ENCODE results near the gene ASXL3. TPM values are rescaled to one million over a fixed set of nuclear protein-coding genes. Genes with fewer than 3 reads are reported as not detected.

The ASXL3 gene
- total RNA-seq, 2 experiments from 2014 or later = not detected

- no peak overlapping the region for H3K4me3 Mint-ChIP-seq
- intact Hi-C loops (cut with DNase I, micrococcal nuclease) = loop anchor here in 1 of 2 experiments (10.0 kb wide), 1 partner anchor 61 kb away; no protein-coding TSS in a partner anchor
- CTCF ChIA-PET = no interaction called here
- H3K36me3 Mint-ChIP-seq (ENCODE audit: low read depth) = no peaks in the 10 kb centered on the region
- ATAC-seq = no peak
- no peaks in the 10 kb centered on the region for H3K4me1 Mint-ChIP-seq
- POLR2A ChIA-PET = no interaction called here
- H3K27me3 Mint-ChIP-seq = peaks cover 4% of the 10 kb centered on the region
- H3K27ac Mint-ChIP-seq = no peak overlapping the region
- DNase-seq = no peak
- H3K9me3 Mint-ChIP-seq (ENCODE audit: low read depth) = peaks cover 3% of the 10 kb centered on the region
Measured at GRCh38 chr18:33585431-33585775, 7.4 kb downstream of the ASXL3 start.

DNA sequence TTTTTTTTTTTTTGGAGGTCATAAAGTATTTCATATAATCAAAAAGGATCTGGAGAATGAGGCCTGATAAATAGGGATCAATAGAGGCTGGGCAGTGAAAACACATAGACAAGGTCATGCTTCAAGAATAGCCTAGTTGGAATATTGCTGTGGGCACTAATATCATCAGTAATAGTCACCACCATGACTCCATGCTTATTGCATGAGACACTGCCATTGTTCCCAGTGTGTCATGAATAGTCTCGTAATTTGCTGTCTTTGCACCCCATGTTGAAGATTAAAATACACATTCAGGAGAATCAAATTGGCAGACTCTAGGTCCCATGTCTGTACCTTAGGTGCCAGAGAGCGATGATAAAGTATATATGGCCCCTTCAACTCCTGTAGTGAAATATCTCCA, 10.3 kb downstream of the ASXL3 start:
- Mint-ChIP-seq H3K36me3 (ENCODE audit: low read depth) (no peaks in the 10 kb centered on the region), H3K9me3 (ENCODE audit: low read depth) (peaks cover 5% of the 10 kb centered on the region), H3K27me3 (no peaks in the 10 kb centered on the region), H3K4me1 (no peaks in the 10 kb centered on the region), H3K4me3 (no peak overlapping the region), H3K27ac (no peak overlapping the region)
- ChIA-PET CTCF (no interaction called here), POLR2A (no interaction called here)
- ATAC-seq (no peak), DNase-seq (no peak)
- intact Hi-C loops (cut with DNase I, micrococcal nuclease) = loop anchor here in 1 of 2 experiments (10.0 kb wide), 1 partner anchor 64 kb away; no protein-coding TSS in a partner anchor

DNA sequence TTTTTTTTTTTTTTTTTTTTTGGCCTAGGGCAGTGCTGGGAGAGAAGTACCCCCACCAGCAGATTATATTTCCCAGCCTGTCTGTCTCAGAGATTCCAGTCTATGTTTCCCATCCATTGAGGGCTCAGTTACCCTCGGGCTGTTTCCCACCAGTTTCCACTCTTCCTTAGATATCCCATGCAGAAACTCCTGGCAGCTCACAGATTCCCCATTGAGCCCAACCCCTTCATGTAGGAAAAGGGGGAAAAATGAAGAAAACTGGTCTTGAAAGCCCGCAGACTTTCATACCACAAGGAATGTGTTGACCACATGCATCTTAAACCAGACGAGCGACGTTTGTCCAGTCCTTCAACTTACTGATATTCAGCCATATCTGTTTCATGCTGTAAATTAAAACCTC, 15.2 kb downstream of the ASXL3 start:
- DNase-seq = no peak
- Mint-ChIP-seq H3K36me3 (ENCODE audit: low read depth) (no peaks in the 10 kb centered on the region), H3K4me3 (no peak overlapping the region), H3K27ac (no peak overlapping the region), H3K27me3 (no peaks in the 10 kb centered on the region), H3K9me3 (ENCODE audit: low read depth) (peaks cover 2% of the 10 kb centered on the region), H3K4me1 (no peaks in the 10 kb centered on the region)
- ChIA-PET POLR2A (no interaction called here), CTCF (no interaction called here)
- no peak for ATAC-seq
- intact Hi-C loops (cut with DNase I, micrococcal nuclease) = no loop called here

DNA sequence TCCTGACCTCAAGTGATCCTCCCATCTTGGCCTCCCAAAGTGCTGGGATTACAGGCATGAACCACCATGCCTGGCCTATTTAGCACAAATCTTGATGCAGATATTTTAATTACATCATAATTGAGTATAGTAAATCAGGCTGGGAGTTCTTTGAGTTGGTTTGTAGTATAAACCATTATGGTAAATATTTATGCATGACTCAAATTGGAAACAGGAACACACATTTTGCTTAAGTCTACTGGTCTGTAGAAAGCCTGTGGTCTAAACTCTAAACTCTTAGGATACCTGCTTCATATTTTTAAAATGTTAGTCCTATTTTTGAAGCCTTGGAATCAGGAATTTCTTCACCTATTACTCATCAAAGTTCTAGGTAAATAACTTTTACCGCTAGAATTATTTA, 16.8 kb downstream of the ASXL3 start:
- POLR2A ChIA-PET = no interaction called here
- DNase-seq (no peak), ATAC-seq (no peak)
- intact Hi-C loops (cut with DNase I, micrococcal nuclease) = no loop called here
- H3K36me3 Mint-ChIP-seq (ENCODE audit: low read depth) = no peaks in the 10 kb centered on the region
- H3K4me1 Mint-ChIP-seq = no peaks in the 10 kb centered on the region
- no peak overlapping the region for H3K27ac Mint-ChIP-seq
- CTCF ChIA-PET = no interaction called here
- no peaks in the 10 kb centered on the region for H3K27me3 Mint-ChIP-seq
- H3K4me3 Mint-ChIP-seq = no peak overlapping the region
- peaks cover 2% of the 10 kb centered on the region for H3K9me3 Mint-ChIP-seq (ENCODE audit: low read depth)

- POLR2A ChIA-PET = no interaction called here
Measured at GRCh38 chr18:33596178-33596854, 18.3 kb downstream of the ASXL3 start.

GRCh38 chr18:33600846-33601245, 22.8 kb downstream of the ASXL3 start:
- ChIA-PET POLR2A (no interaction called here), CTCF (no interaction called here)
- Mint-ChIP-seq H3K9me3 (ENCODE audit: low read depth) (no peaks in the 10 kb centered on the region), H3K4me1 (no peaks in the 10 kb centered on the region), H3K27me3 (no peaks in the 10 kb centered on the region), H3K27ac (no peak overlapping the region), H3K4me3 (no peak overlapping the region), H3K36me3 (ENCODE audit: low read depth) (no peaks in the 10 kb centered on the region)
- no peak for DNase-seq
- ATAC-seq = no peak
- intact Hi-C loops (cut with DNase I, micrococcal nuclease) = no loop called here

More at GRCh38 chr18:33596178-33596854, 18.3 kb downstream of the ASXL3 start:
- no peaks in the 10 kb centered on the region for H3K36me3 Mint-ChIP-seq (ENCODE audit: low read depth)
- no peak overlapping the region for H3K27ac Mint-ChIP-seq
- CTCF ChIA-PET = no interaction called here
- no peak overlapping the region for H3K4me3 Mint-ChIP-seq
- H3K27me3 Mint-ChIP-seq = no peaks in the 10 kb centered on the region
- ATAC-seq (no peak), DNase-seq (no peak)
- no peaks in the 10 kb centered on the region for H3K4me1 Mint-ChIP-seq
- intact Hi-C loops (cut with DNase I, micrococcal nuclease) = no loop called here
- peaks cover 2% of the 10 kb centered on the region for H3K9me3 Mint-ChIP-seq (ENCODE audit: low read depth)

GRCh38 chr18:33603454-33603853, 25.4 kb downstream of the ASXL3 start:
- no peak overlapping the region for H3K4me3 Mint-ChIP-seq
- H3K4me1 Mint-ChIP-seq = no peaks in the 10 kb centered on the region
- no peaks in the 10 kb centered on the region for H3K9me3 Mint-ChIP-seq (ENCODE audit: low read depth)
- no peak for ATAC-seq
- ChIA-PET CTCF (no interaction called here), POLR2A (no interaction called here)
- DNase-seq = no peak
- no peak overlapping the region for H3K27ac Mint-ChIP-seq
- intact Hi-C loops (cut with DNase I, micrococcal nuclease) = no loop called here
- no peaks in the 10 kb centered on the region for H3K36me3 Mint-ChIP-seq (ENCODE audit: low read depth)
- H3K27me3 Mint-ChIP-seq = no peaks in the 10 kb centered on the region

- DNase-seq (no peak), ATAC-seq (no peak)
- ChIA-PET CTCF (no interaction called here), POLR2A (no interaction called here)
- H3K4me3 Mint-ChIP-seq = no peak overlapping the region
- no peaks in the 10 kb centered on the region for H3K27me3 Mint-ChIP-seq
- H3K4me1 Mint-ChIP-seq = no peaks in the 10 kb centered on the region
- peaks cover under 1% of the 10 kb centered on the region for H3K9me3 Mint-ChIP-seq (ENCODE audit: low read depth)
- H3K27ac Mint-ChIP-seq = no peak overlapping the region
- intact Hi-C loops (cut with DNase I, micrococcal nuclease) = no loop called here
- no peaks in the 10 kb centered on the region for H3K36me3 Mint-ChIP-seq (ENCODE audit: low read depth)
Measured at GRCh38 chr18:33605250-33605649, 27.2 kb downstream of the ASXL3 start.

GRCh38 chr18:33606621-33607020, 28.6 kb downstream of the ASXL3 start:
- Mint-ChIP-seq H3K4me3 (no peak overlapping the region), H3K27me3 (no peaks in the 10 kb centered on the region), H3K4me1 (no peaks in the 10 kb centered on the region), H3K36me3 (ENCODE audit: low read depth) (no peaks in the 10 kb centered on the region), H3K9me3 (ENCODE audit: low read depth) (peaks cover 2% of the 10 kb centered on the region), H3K27ac (no peak overlapping the region)
- DNase-seq (no peak), ATAC-seq (no peak)
- intact Hi-C loops (cut with DNase I, micrococcal nuclease) = no loop called here
- POLR2A ChIA-PET = no interaction called here
- CTCF ChIA-PET = no interaction called here

DNA sequence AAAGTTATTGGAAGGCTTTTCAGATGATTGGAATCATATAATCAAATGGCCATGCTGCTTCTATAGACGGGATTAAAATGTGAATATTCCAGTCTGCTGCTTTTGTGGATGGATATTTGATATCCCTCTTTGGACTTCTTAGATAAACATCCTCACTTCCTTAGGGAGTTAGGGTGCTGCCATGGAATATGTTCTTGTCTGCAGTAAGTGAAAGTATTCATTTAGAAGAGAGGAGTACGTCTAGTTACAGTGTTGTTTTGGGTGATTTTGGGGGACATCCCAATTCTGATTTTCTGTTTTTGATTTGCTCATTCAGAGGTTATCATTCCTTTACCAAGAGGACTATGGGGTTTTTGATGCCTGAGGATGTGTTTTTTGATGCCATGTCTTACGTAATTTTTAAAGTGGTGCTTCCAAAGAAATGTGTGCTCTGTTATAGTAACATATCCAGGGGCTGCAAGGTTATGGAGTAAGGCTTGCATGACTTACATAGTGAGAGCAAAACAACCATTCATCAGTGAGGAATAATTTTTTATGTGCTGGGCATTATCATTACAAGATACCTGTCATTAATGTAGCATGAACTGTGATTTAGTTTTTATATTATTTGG, 33.6 kb downstream of the ASXL3 start:
- Mint-ChIP-seq H3K36me3 (ENCODE audit: low read depth) (no peaks in the 10 kb centered on the region), H3K4me3 (no peak overlapping the region), H3K9me3 (ENCODE audit: low read depth) (peaks cover 7% of the 10 kb centered on the region), H3K27me3 (no peaks in the 10 kb centered on the region), H3K27ac (no peak overlapping the region), H3K4me1 (no peaks in the 10 kb centered on the region)
- ATAC-seq (no peak), DNase-seq (no peak)
- CTCF ChIA-PET = no interaction called here
- POLR2A ChIA-PET = no interaction called here
- intact Hi-C loops (cut with DNase I, micrococcal nuclease) = no loop called here

GRCh38 chr18:33612632-33613031, 34.6 kb downstream of the ASXL3 start:
- DNase-seq = no peak
- no peak overlapping the region for H3K4me3 Mint-ChIP-seq
- peaks cover 7% of the 10 kb centered on the region for H3K9me3 Mint-ChIP-seq (ENCODE audit: low read depth)
- no peak overlapping the region for H3K27ac Mint-ChIP-seq
- POLR2A ChIA-PET = no interaction called here
- intact Hi-C loops (cut with DNase I, micrococcal nuclease) = no loop called here
- no peaks in the 10 kb centered on the region for H3K36me3 Mint-ChIP-seq (ENCODE audit: low read depth)
- no peaks in the 10 kb centered on the region for H3K4me1 Mint-ChIP-seq
- ATAC-seq = no peak
- H3K27me3 Mint-ChIP-seq = no peaks in the 10 kb centered on the region
- CTCF ChIA-PET = no interaction called here

DNA sequence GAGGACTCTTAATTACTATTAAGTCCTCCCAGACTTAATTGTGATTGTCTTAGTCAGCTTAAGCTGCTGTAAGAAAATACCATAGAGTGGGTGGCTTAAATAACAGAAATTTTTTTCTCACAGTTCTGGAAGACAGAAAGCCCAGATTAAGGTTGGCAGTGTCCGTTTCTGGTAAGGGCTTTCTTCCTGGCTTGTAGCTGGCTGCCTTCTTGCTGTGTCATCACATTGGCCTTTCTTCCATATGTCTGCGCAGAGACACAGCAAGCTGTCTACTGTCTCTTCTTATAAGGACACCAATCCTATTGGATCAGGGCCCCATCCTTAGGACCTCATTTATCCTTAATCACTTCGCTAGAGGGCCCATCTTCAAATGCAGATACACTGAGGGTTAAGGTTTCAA, 38.5 kb downstream of the ASXL3 start:
- ChIA-PET POLR2A (no interaction called here), CTCF (interaction anchor here (0.6 kb wide), 1 partner anchor 153 kb away, joined by 3 read pairs; no protein-coding TSS in a partner anchor)
- DNase-seq (no peak), ATAC-seq (no peak)
- Mint-ChIP-seq H3K4me3 (no peak overlapping the region), H3K4me1 (no peaks in the 10 kb centered on the region), H3K27ac (no peak overlapping the region), H3K9me3 (ENCODE audit: low read depth) (peaks cover 4% of the 10 kb centered on the region), H3K27me3 (no peaks in the 10 kb centered on the region), H3K36me3 (ENCODE audit: low read depth) (no peaks in the 10 kb centered on the region)
- intact Hi-C loops (cut with DNase I, micrococcal nuclease) = no loop called here

All from activated CD4-positive, alpha-beta T cell treated with anti-CD3 and anti-CD28 coated beads for 36 hours (primary cell).